K562 (cell line): ENCODE results near the gene KCNH2. TPM values are rescaled to one million over a fixed set of nuclear protein-coding genes. Genes with fewer than 3 reads are reported as not detected.
A peak's percentile ranks its signal among the peaks of the same experiment; 100 is the strongest.

Experiments used
- BCLAF1 ChIP-seq, 2 experiments: fragments of 450-650 bp in 1 of 2; IDR thresholded peaks; 2 replicates each; pipeline ENCODE4 v1.6.1; 2011 to 2017; ENCODE audit warnings: low read depth in 2 of 2, antibody characterized with exemption in 1 of 2, borderline replicate concordance in 1 of 2, low read length in 1 of 2, mild to moderate bottlenecking in 1 of 2, mixed read lengths in 1 of 2; ENCODE audit not compliant: control insufficient read depth in 1 of 2
- FOXK1 ChIP-seq: sonication (generic); formaldehyde crosslinking; IDR thresholded peaks from 2 replicates; pipeline ENCODE4 v1.8.0; 2022; ENCODE audit warnings: missing genetic modification reagents, mild to moderate bottlenecking, borderline replicate concordance
- HNRNPL ChIP-seq: fragments of 200-400 bp; formaldehyde crosslinking; IDR thresholded peaks from 2 replicates; pipeline ENCODE4 v1.6.1; 2017; ENCODE audit warnings: low read depth, mild to moderate bottlenecking, low read length
- MEF2A ChIP-seq: IDR thresholded peaks from 2 replicates; pipeline ENCODE4 v1.6.1; 2011; ENCODE audit warnings: low read depth, mild to moderate bottlenecking, low read length, moderate library complexity; ENCODE audit not compliant: control insufficient read depth
- MYC ChIP-seq, 2 experiments: fragments of 250-450 bp in 1 of 2; sonication (Bioruptor Pico) in 1 of 2; IDR thresholded peaks; 2 replicates each; pipeline versions ENCODE4 v1.5.1 to v1.6.1; 2012 to 2021; ENCODE audit warnings: low read depth in 2 of 2, borderline replicate concordance in 1 of 2, improper control_type of control experiment in 1 of 2, low read length in 1 of 2, mild to moderate bottlenecking in 1 of 2, moderate library complexity in 1 of 2
- NFE2L1 ChIP-seq: fragments of 450-650 bp; IDR thresholded peaks from 2 replicates; pipeline ENCODE4 v1.6.1; 2016; ENCODE audit warnings: missing genetic modification characterization, low read depth, mild to moderate bottlenecking, missing compliant biosample characterization, moderate library complexity, borderline replicate concordance
- SAFB2 ChIP-seq: fragments of 200-400 bp; formaldehyde crosslinking; IDR thresholded peaks from 2 replicates; pipeline ENCODE4 v1.6.1; 2018; ENCODE audit warnings: borderline replicate concordance, low read length, low read depth, moderate library complexity; ENCODE audit not compliant: severe bottlenecking
- SMARCB1 ChIP-seq: IDR thresholded peaks from 2 replicates; pipeline ENCODE4 v1.6.1; 2011; ENCODE audit warnings: improper control_type of control experiment, low read depth; ENCODE audit not compliant: insufficient read length
- TEAD4 ChIP-seq, 2 experiments: sonication (generic) in 1 of 2; formaldehyde crosslinking in 1 of 2; IDR thresholded peaks; 2 replicates each; pipeline versions ENCODE4 v1.6.1 to v1.8.0; 2012 to 2022; ENCODE audit warnings: borderline replicate concordance in 1 of 2, inconsistent platforms in 1 of 2, low read length in 1 of 2, mild to moderate bottlenecking in 1 of 2, missing genetic modification reagents in 1 of 2
- ZNF253 ChIP-seq: fragments of 250-450 bp; sonication (Bioruptor Pico); conservative IDR thresholded peaks from 2 replicates; pipeline ENCODE4 v1.6.1; 2021; ENCODE audit warnings: mild to moderate bottlenecking
- ZNF75A ChIP-seq: fragments of 450-650 bp; formaldehyde crosslinking; IDR thresholded peaks from 2 replicates; pipeline ENCODE4 v1.4.0; 2020; ENCODE audit warnings: mild to moderate bottlenecking
- polyA plus RNA-seq, 8 experiments: library from polyadenylated mRNA; depleted of rRNA in 4 of 8; stranded (reverse) in 5 of 8; unstranded in 3 of 8; fragments of >200 nt; fragmentation: Nextera tagmentation in 2 of 8; fragmentation: Illumina TruSeq in 1 of 8; extraction: Ambion mirVana in 2 of 8; extraction: Trizol in 1 of 8; gene quantifications; 2 replicates each; pipeline versions ENCODE4 v1.2.1 to v1.2.3, GENCODE V29; 2011 to 2014; ENCODE audit warnings: inconsistent platforms in 1 of 8, missing spikeins in 1 of 8
- total RNA-seq, 7 experiments: library from RNA; depleted of rRNA in 6 of 7; stranded (reverse); fragments of >200 nt in 6 of 7; fragmentation: Illumina TruSeq in 2 of 7; extraction: Trizol in 2 of 7; gene quantifications; 2 replicates each; pipeline versions ENCODE4 v1.2.1 to v1.2.3, GENCODE V29; 2011 to 2021; ENCODE audit warnings: low replicate concordance in 1 of 7
- TF ChIP-seq, protein P1 (sequence below): fragments of 450-650 bp; IDR thresholded peaks from 2 replicates; pipeline ENCODE4 v1.6.1; 2017; ENCODE audit warnings: antibody characterized with exemption, mild to moderate bottlenecking

The KCNH2 gene
- total and polyA plus RNA-seq, 9 of the 15 experiments (the other 6 are each of a cell fraction or from before 2014, with no cell fraction given), result 18.1 to 368 (median 218) TPM

GRCh38 chr7:150954201-150954985, 23.7 kb downstream of the KCNH2 start (continued):
- TF ChIP-seq, protein P1, sequence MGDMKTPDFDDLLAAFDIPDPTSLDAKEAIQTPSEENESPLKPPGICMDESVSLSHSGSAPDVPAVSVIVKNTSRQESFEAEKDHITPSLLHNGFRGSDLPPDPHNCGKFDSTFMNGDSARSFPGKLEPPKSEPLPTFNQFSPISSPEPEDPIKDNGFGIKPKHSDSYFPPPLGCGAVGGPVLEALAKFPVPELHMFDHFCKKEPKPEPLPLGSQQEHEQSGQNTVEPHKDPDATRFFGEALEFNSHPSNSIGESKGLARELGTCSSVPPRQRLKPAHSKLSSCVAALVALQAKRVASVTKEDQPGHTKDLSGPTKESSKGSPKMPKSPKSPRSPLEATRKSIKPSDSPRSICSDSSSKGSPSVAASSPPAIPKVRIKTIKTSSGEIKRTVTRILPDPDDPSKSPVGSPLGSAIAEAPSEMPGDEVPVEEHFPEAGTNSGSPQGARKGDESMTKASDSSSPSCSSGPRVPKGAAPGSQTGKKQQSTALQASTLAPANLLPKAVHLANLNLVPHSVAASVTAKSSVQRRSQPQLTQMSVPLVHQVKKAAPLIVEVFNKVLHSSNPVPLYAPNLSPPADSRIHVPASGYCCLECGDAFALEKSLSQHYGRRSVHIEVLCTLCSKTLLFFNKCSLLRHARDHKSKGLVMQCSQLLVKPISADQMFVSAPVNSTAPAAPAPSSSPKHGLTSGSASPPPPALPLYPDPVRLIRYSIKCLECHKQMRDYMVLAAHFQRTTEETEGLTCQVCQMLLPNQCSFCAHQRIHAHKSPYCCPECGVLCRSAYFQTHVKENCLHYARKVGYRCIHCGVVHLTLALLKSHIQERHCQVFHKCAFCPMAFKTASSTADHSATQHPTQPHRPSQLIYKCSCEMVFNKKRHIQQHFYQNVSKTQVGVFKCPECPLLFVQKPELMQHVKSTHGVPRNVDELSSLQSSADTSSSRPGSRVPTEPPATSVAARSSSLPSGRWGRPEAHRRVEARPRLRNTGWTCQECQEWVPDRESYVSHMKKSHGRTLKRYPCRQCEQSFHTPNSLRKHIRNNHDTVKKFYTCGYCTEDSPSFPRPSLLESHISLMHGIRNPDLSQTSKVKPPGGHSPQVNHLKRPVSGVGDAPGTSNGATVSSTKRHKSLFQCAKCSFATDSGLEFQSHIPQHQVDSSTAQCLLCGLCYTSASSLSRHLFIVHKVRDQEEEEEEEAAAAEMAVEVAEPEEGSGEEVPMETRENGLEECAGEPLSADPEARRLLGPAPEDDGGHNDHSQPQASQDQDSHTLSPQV, result no peak
- TF ChIP-seq MEF2A, result no peak
- no peak for TF ChIP-seq SMARCB1
- no peak for TF ChIP-seq NFE2L1 (tag)
- no peak for TF ChIP-seq BCLAF1 (IDR thresholded peaks at IDR 0.05; ENCODE audit: borderline replicate concordance in 1 of 2, control insufficient read depth in 1 of 2, low read depth in 2 of 2, low read length in 1 of 2)
- TF ChIP-seq SAFB2, result no peak
- TF ChIP-seq HNRNPL, result no peak
- no peak for TF ChIP-seq FOXK1 (CRISPR knock-in tag)
- TF ChIP-seq TEAD4 (IDR thresholded peaks at IDR 0.05; ENCODE audit: low read length), result 0 out of 2 replicates have a peak, but pooled peaks have one; percentile 1
- TF ChIP-seq TEAD4 (CRISPR knock-in tag; IDR thresholded peaks at IDR 0.05; ENCODE audit: borderline replicate concordance), result no peak
- TF ChIP-seq ZNF75A (CRISPR knock-in tag), result no peak
- no peak for TF ChIP-seq MYC (IDR thresholded peaks at IDR 0.05; ENCODE audit: low read depth, low read length)
- no peak for TF ChIP-seq MYC (CRISPR knock-in tag; IDR thresholded peaks at IDR 0.05; ENCODE audit: borderline replicate concordance, low read depth)
- no peak for TF ChIP-seq ZNF253
